Stimulated activated CD8-positive, alpha-beta memory T cell treated with anti-CD3 and anti-CD28 coated beads, Interleukin-15, amount 100 ng/mL, for 1 hour (primary cell): ENCODE data around the gene ARHGEF28.

Experiments used
- DNase-seq: peaks from one replicate; pipeline ENCODE4 v3.0.0-alpha.2; 2020; ENCODE audit warnings: low read depth

The ARHGEF28 gene

DNA sequence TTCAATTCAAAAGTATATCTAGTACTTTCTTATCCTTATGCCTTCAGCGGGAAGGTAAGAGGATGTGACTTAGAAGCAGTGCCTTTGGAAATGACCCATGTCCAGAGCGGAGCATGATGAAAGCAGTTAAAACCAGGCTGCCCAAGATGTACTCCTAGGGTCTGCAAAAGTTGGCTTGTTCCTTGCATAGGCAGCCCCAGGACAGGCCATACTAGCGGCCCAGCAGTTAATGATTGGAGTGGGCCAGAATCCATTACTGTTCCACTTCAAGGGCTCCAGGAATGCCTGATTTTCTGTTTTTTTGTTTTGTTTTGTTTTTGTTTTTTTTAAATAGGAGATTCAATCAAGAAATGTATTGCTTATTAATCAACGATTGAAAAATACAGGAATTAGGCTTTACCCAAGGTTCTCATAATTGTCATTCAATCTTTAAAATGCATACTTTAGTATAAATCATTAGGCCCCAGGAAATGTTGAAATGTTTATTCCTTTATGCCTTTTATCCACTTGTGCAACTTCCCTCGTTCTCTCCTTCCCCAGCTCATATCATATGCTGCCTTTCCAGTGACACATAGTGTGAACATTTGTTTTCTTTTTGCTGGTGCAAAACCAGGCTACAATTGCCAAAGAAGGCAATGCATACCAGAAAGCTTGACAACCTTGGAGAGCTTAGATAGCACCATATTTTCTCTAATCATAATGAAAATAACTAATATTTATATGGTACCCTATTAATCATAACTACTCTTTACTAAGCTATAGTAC, 190.8 kb downstream of the ARHGEF28 start:
- no peak for DNase-seq

DNA sequence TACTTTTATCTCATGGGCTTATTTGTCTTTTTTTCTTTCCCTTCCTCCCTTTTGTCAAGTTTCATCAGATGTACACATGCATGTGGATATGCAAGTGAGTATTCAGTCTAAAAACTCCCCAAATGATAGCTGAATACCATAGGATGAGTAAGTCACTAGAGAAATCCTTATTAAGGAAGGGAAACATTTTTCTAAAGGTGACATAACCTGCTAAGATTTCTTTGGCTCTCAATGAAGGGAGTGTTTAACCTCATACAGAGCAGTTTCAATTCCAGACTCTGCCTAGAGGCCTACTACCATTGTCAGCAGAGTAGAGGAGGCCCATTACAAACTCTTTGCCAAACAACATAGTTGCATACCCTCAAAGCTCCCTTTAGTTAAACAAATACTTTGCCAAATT, 192.4 kb downstream of the ARHGEF28 start:
- no peak for DNase-seq

DNA sequence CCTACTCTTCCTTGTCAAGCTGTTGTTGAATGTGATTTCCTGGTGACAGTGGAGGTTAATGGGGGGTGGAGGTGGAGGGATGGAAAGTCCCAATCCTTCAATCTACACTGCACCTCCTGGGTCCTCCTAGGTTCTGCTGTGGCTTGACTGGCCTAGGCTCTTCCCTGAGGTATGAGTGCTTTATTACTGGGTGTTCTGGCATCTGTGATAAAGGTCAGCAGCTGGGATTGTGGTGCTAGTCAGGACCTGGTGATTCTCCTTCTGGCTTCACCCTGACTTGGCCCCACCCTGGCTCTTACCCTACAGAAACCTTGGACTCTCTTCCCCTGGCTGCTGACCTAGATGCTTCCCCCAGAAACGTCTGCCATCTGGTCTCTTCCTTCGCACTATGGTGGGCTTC, 194.3 kb downstream of the ARHGEF28 start:
- no peak for DNase-seq

GRCh38 chr5:73821003-73821402, 195.0 kb downstream of the ARHGEF28 start:
- DNase-seq, result no peak

- no peak for DNase-seq
Observed at GRCh38 chr5:73822278-73822988, 196.4 kb downstream of the ARHGEF28 start.

DNA sequence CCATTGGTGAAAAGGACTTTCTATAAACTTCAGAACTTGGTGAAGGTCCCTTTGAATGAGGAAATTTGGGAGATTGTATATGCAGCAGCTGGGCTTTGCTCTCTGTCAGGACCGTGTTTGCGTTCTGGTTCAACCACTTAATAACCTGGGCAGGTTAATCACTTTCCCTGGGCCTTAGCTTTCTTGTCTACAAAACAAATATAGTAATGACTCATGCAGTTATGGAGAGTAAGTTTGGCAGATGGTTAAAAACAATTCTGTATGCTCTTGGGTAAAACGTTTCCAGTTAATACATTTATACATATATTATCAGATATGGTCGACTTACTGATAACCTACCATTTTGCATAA, 197.0 kb downstream of the ARHGEF28 start:
- no peak for DNase-seq

DNA sequence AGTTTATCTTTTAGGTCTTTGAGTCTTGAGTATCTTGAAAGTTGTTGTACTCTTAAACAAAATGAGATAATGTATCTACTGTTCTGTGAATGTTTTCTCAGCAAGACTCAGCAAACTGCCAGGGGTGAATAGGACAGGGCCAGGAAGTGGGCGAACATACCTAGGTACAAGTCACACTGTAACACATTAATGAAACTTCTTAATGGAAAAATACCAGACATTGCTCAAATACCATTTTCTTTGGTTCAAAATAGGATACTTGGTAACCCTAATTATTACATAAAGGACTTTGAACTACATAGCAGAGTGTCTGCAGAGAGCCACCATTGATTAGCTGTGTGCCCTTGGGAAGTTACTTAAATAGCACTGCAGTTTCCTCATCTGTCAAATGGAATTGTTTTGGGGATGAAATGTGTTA, 197.5 kb downstream of the ARHGEF28 start:
- DNase-seq, result no peak

DNA sequence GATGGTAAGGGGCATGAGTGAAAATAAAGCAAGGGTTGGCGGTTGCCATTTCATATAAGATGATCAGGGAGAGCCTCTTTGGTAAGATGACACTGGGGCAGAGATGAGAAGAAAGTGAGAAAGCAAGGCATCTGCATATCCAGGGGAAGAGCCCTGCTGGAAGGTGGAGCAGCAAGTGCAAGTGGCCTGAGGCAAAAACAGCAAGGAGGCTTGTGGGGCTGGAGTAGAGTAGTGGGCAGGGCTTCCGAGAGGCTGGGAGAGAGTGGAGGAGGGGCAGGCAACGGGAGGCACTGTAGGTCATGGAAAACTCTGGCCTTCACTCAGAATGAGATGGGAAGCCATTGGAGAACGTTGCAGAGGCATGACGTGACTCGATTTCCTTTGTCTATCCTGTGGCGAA, 199.2 kb downstream of the ARHGEF28 start:
- DNase-seq, result no peak

- no peak for DNase-seq
Observed at GRCh38 chr5:73825736-73826135, 199.7 kb downstream of the ARHGEF28 start.

GRCh38 chr5:73826301-73827105, 200.5 kb downstream of the ARHGEF28 start:
- DNase-seq, result no peak

DNA sequence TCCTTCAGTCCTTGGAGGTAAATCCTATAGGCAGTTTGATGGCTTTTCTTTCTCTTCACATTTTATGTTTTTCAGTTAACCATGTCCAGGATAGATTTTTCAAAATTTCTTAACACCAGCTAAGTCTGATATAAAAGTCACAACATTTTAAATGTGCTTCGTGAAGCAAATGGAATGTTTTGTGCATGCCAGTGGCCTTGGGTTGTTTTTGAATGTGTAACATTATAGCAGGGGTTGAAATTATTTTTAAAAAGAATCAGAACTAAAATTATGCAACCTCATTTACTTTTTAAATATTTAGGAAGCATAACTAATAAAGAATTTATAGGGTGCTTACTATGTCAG, 201.1 kb downstream of the ARHGEF28 start:
- no peak for DNase-seq

DNA sequence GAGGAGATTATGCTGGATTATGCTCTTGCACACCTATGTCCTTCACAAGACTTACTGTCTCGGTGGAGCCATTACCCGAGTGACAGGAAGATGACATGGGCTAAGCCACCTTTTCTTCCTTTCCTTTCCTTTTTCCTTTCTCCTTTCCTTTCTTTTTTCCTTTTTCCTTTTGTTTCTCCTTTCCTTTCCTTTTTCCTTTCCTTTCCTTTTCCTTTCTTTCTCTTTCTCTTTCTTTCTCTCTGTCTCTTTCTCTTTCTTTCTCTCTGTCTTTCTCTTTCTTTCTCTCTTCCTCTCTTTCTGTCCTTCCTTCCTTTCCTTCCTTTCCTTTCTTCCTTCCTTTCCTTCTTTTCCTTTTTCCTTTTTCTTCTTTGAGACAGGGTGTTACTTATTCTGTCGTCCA, 202.5 kb downstream of the ARHGEF28 start:
- no peak for DNase-seq

GRCh38 chr5:73830646-73831045, 204.7 kb downstream of the ARHGEF28 start:
- no peak for DNase-seq

DNA sequence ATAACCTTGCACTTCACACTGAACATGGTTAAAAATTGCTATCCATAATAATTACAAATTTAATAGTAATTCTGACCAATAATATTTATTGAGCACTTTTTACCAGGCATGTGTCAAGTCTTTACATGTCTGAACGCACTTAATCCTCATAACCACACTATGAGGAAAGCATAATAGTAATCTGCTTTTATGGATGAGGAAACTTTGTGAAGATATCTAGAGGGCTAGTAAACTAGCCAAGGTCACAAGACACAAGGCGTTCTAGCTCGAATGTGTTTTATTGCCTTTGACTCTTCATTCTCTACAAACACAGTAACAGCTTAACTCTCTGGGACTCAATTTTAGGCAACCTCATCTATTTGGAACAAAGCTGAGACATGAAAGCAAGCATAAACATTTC, 205.1 kb downstream of the ARHGEF28 start:
- no peak for DNase-seq

- DNase-seq, result no peak
Observed at GRCh38 chr5:73834693-73835092, 208.7 kb downstream of the ARHGEF28 start.

DNA sequence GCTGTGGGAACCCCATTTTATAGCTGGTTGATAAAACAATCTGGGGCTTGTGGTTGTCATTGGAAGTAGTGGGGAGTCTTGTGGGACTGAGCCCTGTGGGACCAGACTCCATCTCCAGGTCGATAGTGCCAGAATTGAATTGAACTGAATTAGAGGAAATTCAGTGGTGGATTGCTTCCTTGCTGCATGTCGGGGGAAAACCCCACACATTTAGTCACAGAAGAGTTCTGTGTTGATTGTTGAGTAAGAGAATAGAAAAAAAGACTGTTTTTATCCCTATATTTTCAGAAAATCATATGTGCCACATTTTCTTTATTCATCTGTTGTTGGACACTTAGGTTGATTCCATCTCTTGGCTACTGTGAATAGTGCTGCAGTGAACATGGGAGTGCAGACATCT, 209.7 kb downstream of the ARHGEF28 start:
- DNase-seq, result no peak

DNA sequence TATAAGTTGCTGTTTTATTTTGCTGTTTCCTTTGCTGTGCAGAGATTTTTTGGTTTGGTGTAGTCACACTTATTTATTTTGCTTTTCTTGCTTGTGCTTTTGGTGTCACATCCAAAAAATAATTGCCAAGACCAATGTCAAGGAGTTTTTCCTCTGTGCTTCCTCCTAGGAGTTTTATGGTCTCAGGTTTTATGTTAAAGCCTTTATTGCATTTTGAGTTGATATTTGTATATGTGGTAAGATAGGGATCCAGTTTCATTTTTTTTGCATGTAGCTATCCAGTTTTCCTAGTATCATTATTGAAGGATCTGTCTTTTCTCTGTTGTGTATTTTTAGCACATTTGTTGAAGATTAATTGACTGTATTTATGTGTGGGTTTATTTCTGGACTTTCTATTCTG, 210.6 kb downstream of the ARHGEF28 start:
- no peak for DNase-seq

- DNase-seq, result no peak
Observed at GRCh38 chr5:73838901-73839300, 212.9 kb downstream of the ARHGEF28 start.

DNA sequence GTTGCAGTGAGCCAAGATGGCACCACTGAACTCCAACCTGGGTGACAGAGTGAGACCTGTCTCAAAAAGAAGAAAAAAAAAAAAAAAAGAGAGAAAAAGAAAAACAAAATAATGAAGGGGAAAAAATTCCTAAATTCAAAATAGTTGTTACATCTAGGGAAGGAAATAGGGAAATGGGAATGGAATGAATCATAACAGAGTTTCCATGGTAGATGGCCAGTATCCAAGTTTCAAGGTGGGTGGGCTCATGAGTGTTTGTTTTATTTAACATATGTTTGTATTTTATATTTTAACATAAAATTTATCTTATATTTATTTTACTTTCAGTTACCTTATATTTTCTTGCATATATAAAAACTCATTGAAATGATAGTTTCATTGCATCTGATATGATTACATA, 215.6 kb downstream of the ARHGEF28 start:
- DNase-seq, result no peak

- DNase-seq, result no peak
Observed at GRCh38 chr5:73844165-73844564, 218.2 kb downstream of the ARHGEF28 start.

DNA sequence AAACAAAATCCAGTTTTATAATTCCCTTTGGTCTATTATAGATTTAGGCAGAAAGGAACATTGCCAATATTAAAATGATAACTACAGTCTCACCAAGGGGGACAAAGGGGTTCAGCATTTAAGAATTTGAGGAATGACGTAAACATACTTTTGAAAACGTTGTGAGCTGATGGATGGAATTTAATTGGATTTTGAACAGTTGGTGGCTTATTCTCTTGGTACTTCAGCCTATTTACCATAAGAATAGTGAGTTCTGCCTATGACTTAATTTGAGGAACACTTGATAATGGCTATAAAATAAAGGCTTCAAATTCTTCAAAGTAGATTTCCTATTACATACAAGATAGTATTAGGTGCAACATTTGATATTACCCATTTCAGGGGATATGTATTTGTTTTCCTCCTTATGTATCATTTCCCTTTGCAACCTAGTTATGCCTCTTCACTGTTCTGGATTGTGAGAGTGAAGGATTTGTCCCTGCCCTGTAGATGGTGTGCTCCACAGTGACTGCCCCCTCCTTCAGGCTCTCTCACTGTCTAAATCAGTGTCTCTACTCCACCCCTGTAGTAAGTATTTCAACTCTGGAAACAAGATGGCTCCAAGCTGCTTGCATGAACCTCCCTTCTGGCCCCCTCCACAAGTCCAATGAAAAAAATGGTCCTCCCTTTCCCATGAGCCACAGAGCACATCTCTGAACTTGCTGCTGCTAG, 225.6 kb downstream of the ARHGEF28 start:
- no peak for DNase-seq

- DNase-seq, result no peak
Observed at GRCh38 chr5:73853091-73853490, 227.1 kb downstream of the ARHGEF28 start.
